Suprapubic skin (tissue), 4 donors: Measurements from ENCODE around the gene MSRB1. TPM values are rescaled to one million over a fixed set of nuclear protein-coding genes. Genes with fewer than 3 reads are reported as not detected.

Source experiments
- DNase-seq, 2 donors: peaks; one replicate each; pipeline ENCODE4 v3.0.0-alpha.2; 2019; ENCODE audit warnings: low spot score in 2 of 2
- H3K27ac ChIP-seq: fragments of 200-600 bp; sonication (generic); one replicate; pipeline ENCODE4 v1.5.1; 2019
- H3K27me3 ChIP-seq: fragments of 200-600 bp; sonication (generic); one replicate; pipeline ENCODE4 v1.5.1; 2019
- H3K36me3 ChIP-seq: fragments of 200-600 bp; sonication (generic); one replicate; pipeline ENCODE4 v1.5.1; 2019
- H3K4me1 ChIP-seq: fragments of 200-600 bp; sonication (generic); one replicate; pipeline ENCODE4 v1.5.1; 2019
- H3K4me3 ChIP-seq: fragments of 200-600 bp; sonication (generic); one replicate; pipeline ENCODE4 v1.5.1; 2019; ENCODE audit warnings: mild to moderate bottlenecking
- H3K9me3 ChIP-seq: fragments of 200-600 bp; sonication (generic); one replicate; pipeline ENCODE4 v1.5.1; 2019
- CTCF ChIP-seq, 2 donors: fragments of 200-600 bp in 1 of 2; fragments of 450-650 bp in 1 of 2; sonication (generic) in 1 of 2; IDR thresholded peaks; one replicate each; pipeline ENCODE4 v1.5.1; 2016 to 2019; ENCODE audit warnings: antibody characterized with exemption in 2 of 2, mild to moderate bottlenecking in 1 of 2, moderate library complexity in 1 of 2
- EP300 ChIP-seq: sonication (generic); formaldehyde crosslinking; IDR thresholded peaks from one replicate; pipeline ENCODE4 v1.6.1; 2017; ENCODE audit warnings: antibody characterized with exemption
- POLR2A ChIP-seq, 2 donors: fragments of 450-650 bp; IDR thresholded peaks; one replicate each; pipeline ENCODE4 v1.6.1; 2017; ENCODE audit warnings: antibody characterized with exemption in 2 of 2, mild to moderate bottlenecking in 2 of 2, moderate library complexity in 2 of 2
- POLR2AphosphoS5 ChIP-seq, 3 donors: sonication (generic); formaldehyde crosslinking; IDR thresholded peaks; one replicate each; pipeline ENCODE4 v1.6.1; 2017; ENCODE audit warnings: antibody characterized with exemption in 3 of 3
- WGBS: methylation state at CpG from one replicate; pipeline ENCODE4 v1.1.5; 2018; 5-methylcytosine and 5-hydroxymethylcytosine counted together
- total RNA-seq, 4 donors: library from RNA; depleted of rRNA; stranded (reverse); fragments of >200 nt; gene quantifications; one replicate each; pipeline ENCODE4 v1.1.0, GENCODE V29; 2016

MSRB1 gene
- total RNA-seq, 4 donors from 2014 or later: 14.9 to 28.6 (median 23.5) TPM

GRCh38 chr16:1938910-1939309, 4.1 kb downstream of the MSRB1 start:
- no peak for DNase-seq
- Histone ChIP-seq H3K4me1 (peaks cover 23% of the 10 kb centered on the region), H3K36me3 (peaks cover 45% of the 10 kb centered on the region), H3K27me3 (no peaks in the 10 kb centered on the region), H3K27ac (peak overlapping the region; percentile 6), H3K9me3 (no peaks in the 10 kb centered on the region), H3K4me3 (no peak overlapping the region)
- 90% methylated on average over 17 of the region's 17 CpGs for WGBS
- TF ChIP-seq EP300 (no peak), POLR2AphosphoS5 (IDR thresholded peaks at IDR 0.05) (no peak), POLR2A (IDR thresholded peaks at IDR 0.05) (no peak), CTCF (IDR thresholded peaks at IDR 0.05) (no peak)

GRCh38 chr16:1938316-1938715, 4.7 kb downstream of the MSRB1 start:
- TF ChIP-seq EP300 (no peak), CTCF (IDR thresholded peaks at IDR 0.05) (no peak), POLR2AphosphoS5 (IDR thresholded peaks at IDR 0.05) (no peak), POLR2A (IDR thresholded peaks at IDR 0.05) (no peak)
- H3K27me3 ChIP-seq: no peaks in the 10 kb centered on the region
- H3K4me1 ChIP-seq: peaks cover 17% of the 10 kb centered on the region
- H3K9me3 ChIP-seq: no peaks in the 10 kb centered on the region
- no peak for DNase-seq
- H3K4me3 ChIP-seq: no peak overlapping the region
- peak overlapping the region; percentile 6 for H3K27ac ChIP-seq
- H3K36me3 ChIP-seq: peaks cover 45% of the 10 kb centered on the region
- WGBS: 92% methylated on average over 5 of the region's 10 CpGs

- Histone ChIP-seq H3K27ac (no peak overlapping the region), H3K4me1 (peaks cover 8% of the 10 kb centered on the region), H3K4me3 (no peak overlapping the region), H3K36me3 (peaks cover 45% of the 10 kb centered on the region), H3K27me3 (no peaks in the 10 kb centered on the region), H3K9me3 (no peaks in the 10 kb centered on the region)
- 97% methylated on average over 11 of the region's 11 CpGs for WGBS
- TF ChIP-seq CTCF (IDR thresholded peaks at IDR 0.05) (no peak), EP300 (no peak), POLR2A (IDR thresholded peaks at IDR 0.05) (no peak), POLR2AphosphoS5 (IDR thresholded peaks at IDR 0.05) (no peak)
- no peak for DNase-seq
Observed at GRCh38 chr16:1936945-1937479, 6.0 kb downstream of the MSRB1 start.

- TF ChIP-seq EP300: no peak
- no peak for TF ChIP-seq POLR2AphosphoS5 (IDR thresholded peaks at IDR 0.05)
- no peak for TF ChIP-seq POLR2A (IDR thresholded peaks at IDR 0.05)
- no peak for TF ChIP-seq CTCF (IDR thresholded peaks at IDR 0.05)
- Histone ChIP-seq H3K9me3 (no peaks in the 10 kb centered on the region), H3K27ac (no peak overlapping the region), H3K4me3 (no peak overlapping the region), H3K36me3 (peaks cover 14% of the 10 kb centered on the region), H3K4me1 (peaks cover 18% of the 10 kb centered on the region), H3K27me3 (no peaks in the 10 kb centered on the region)
- no peak for DNase-seq
- 69% methylated on average over 22 of the region's 23 CpGs for WGBS
Observed at GRCh38 chr16:1933097-1933661, 9.8 kb downstream of the MSRB1 start.

- H3K27me3 ChIP-seq: no peaks in the 10 kb centered on the region
- H3K36me3 ChIP-seq: peaks cover 6% of the 10 kb centered on the region
- no peaks in the 10 kb centered on the region for H3K9me3 ChIP-seq
- no peak for DNase-seq
- no peak overlapping the region for H3K27ac ChIP-seq
- WGBS: 58% methylated on average over 6 of the region's 19 CpGs
- peaks cover 18% of the 10 kb centered on the region for H3K4me1 ChIP-seq
- no peak for TF ChIP-seq POLR2AphosphoS5 (IDR thresholded peaks at IDR 0.05)
- no peak for TF ChIP-seq CTCF (IDR thresholded peaks at IDR 0.05)
- TF ChIP-seq EP300: no peak
- TF ChIP-seq POLR2A (IDR thresholded peaks at IDR 0.05): no peak
- no peak overlapping the region for H3K4me3 ChIP-seq
Observed at GRCh38 chr16:1932050-1933028, 10.7 kb downstream of the MSRB1 start.
